H1 (cell line): ENCODE data around the gene PDE8A. TPM values are rescaled to one million over a fixed set of nuclear protein-coding genes. Genes with fewer than 3 reads are reported as not detected.

Source experiments
- CTCF ChIA-PET: fragments of 300-600 bp; sonication (Branson Sonifier 250); formaldehyde crosslinking; loops from one replicate; lab custom pipeline; 2021; ENCODE audit not compliant: partially characterized antibody; lab: Charles Lee
- POLR2A ChIA-PET: fragments of 300-600 bp; sonication (Branson Sonifier 250); formaldehyde crosslinking; loops from one replicate; lab custom pipeline; 2021; ENCODE audit warnings: inconsistent platforms; ENCODE audit not compliant: partially characterized antibody; lab: Charles Lee
- DNase-seq, 2 experiments: peaks; one replicate each; pipeline versions ENCODE4 v3.0.0 to v3.0.0-alpha.2; 2010 to 2022; ENCODE audit warnings: low spot score in 2 of 2, low read depth in 1 of 2, mixed read lengths in 1 of 2
- FAIRE-seq: peaks from 2 replicates; lab custom pipeline; 2011; peaks lifted over from hg19 to GRCh38; lab: Jason Lieb, UNC
- H2AFZ ChIP-seq: 2 replicates; pipeline ENCODE4 v1.8.1; 2012; ENCODE audit warnings: low read length, inconsistent platforms
- H2AK5ac ChIP-seq: 2 replicates; pipeline ENCODE4 v1.6.1; 2013; ENCODE audit warnings: low read depth, low read length
- H2BK120ac ChIP-seq: replicated peaks from 2 replicates; pipeline ENCODE3; 2013; ENCODE audit warnings: low read depth, low read length, inconsistent platforms
- H2BK12ac ChIP-seq: 2 replicates; pipeline ENCODE4 v1.6.1; 2013; ENCODE audit warnings: low read depth, low read length
- H2BK15ac ChIP-seq: 2 replicates; pipeline ENCODE4 v1.6.1; 2013; ENCODE audit warnings: low read length
- H2BK20ac ChIP-seq: 2 replicates; pipeline ENCODE4 v1.6.1; 2013; ENCODE audit warnings: low read length
- H2BK5ac ChIP-seq: 2 replicates; pipeline ENCODE4 v1.6.1; 2013; ENCODE audit warnings: low read depth, low read length
- H3K14ac ChIP-seq: 2 replicates; pipeline ENCODE4 v1.6.1; 2013; ENCODE audit warnings: inconsistent platforms; ENCODE audit not compliant: insufficient read length
- H3K18ac ChIP-seq: 2 replicates; pipeline ENCODE4 v1.6.1; 2013; ENCODE audit warnings: low read length; ENCODE audit errors: extremely low read depth
- H3K23ac ChIP-seq: 2 replicates; pipeline ENCODE4 v1.6.1; 2013; ENCODE audit warnings: inconsistent platforms; ENCODE audit not compliant: insufficient read length
- H3K23me2 ChIP-seq: 2 replicates; pipeline ENCODE4 v1.6.1; 2013; ENCODE audit warnings: low read depth, low read length
- H3K27ac ChIP-seq: 2 replicates; pipeline ENCODE4 v1.6.1; 2011; ENCODE audit warnings: low read depth, low read length, inconsistent platforms
- H3K27me3 ChIP-seq, 4 experiments: replicated peaks in 1 of 4; 1 replicate in 1 of 4; 2 replicates in 3 of 4; pipeline versions ENCODE4 v1.6.1 to v1.8.1; 2011 to 2013; ENCODE audit warnings: low read length in 3 of 4, mild to moderate bottlenecking in 3 of 4, inconsistent platforms in 2 of 4, mixed read lengths in 2 of 4, moderate library complexity in 1 of 4; ENCODE audit not compliant: control insufficient read depth in 3 of 4, insufficient read depth in 3 of 4; ENCODE audit errors: extremely low read depth in 1 of 4
- H3K36me3 ChIP-seq, 4 experiments: 2 replicates each; pipeline versions ENCODE4 v1.6.1 to v1.8.1; 2011 to 2013; ENCODE audit warnings: mild to moderate bottlenecking in 4 of 4, low read length in 3 of 4, moderate library complexity in 2 of 4, control low read depth in 1 of 4, inconsistent platforms in 1 of 4; ENCODE audit not compliant: insufficient read depth in 4 of 4, control insufficient read depth in 2 of 4
- H3K4ac ChIP-seq: replicated peaks from 2 replicates; pipeline ENCODE3; 2013; ENCODE audit warnings: low read length, low read depth, mixed read lengths, inconsistent platforms; ENCODE audit not compliant: insufficient read length
- H3K4me1 ChIP-seq, 4 experiments: replicated peaks in 1 of 4; 1 replicate in 1 of 4; 2 replicates in 3 of 4; pipeline versions ENCODE4 v1.6.1 to v1.8.1; 2011 to 2013; ENCODE audit warnings: low read length in 3 of 4, inconsistent platforms in 2 of 4, mixed read lengths in 1 of 4; ENCODE audit not compliant: insufficient read depth in 4 of 4, control insufficient read depth in 3 of 4
- H3K4me2 ChIP-seq, 2 experiments: 2 replicates each; pipeline versions ENCODE4 v1.6.1 to v1.8.1; 2011 to 2013; ENCODE audit warnings: low read depth in 2 of 2, low read length in 2 of 2, control low read depth in 1 of 2, inconsistent platforms in 1 of 2, mild to moderate bottlenecking in 1 of 2; ENCODE audit not compliant: insufficient read depth in 1 of 2
- H3K4me3 ChIP-seq, 4 experiments: fragments of 200-600, 300-600 bp in 1 of 4; sonication (generic), shearing (Covaris generic), sonication (Bioruptor Twin) in 1 of 4; 2 replicates each; pipeline versions ENCODE4 v1.5.1 to v1.8.1; 2011 to 2016; ENCODE audit warnings: low read length in 4 of 4, low read depth in 3 of 4, control low read depth in 2 of 4, inconsistent platforms in 2 of 4, mild to moderate bottlenecking in 2 of 4, mixed read lengths in 1 of 4, moderate library complexity in 1 of 4; ENCODE audit not compliant: insufficient read depth in 2 of 4; ENCODE audit errors: extremely low read depth in 1 of 4
- H3K56ac ChIP-seq: replicated peaks from 2 replicates; pipeline ENCODE3; 2013; ENCODE audit warnings: low read depth, mild to moderate bottlenecking, mixed read lengths, low read length, inconsistent platforms; ENCODE audit not compliant: insufficient read length
- H3K79me1 ChIP-seq: 2 replicates; pipeline ENCODE4 v1.6.1; 2013; ENCODE audit warnings: low read depth, low read length, control low read depth
- H3K79me2 ChIP-seq, 2 experiments: 2 replicates each; pipeline versions ENCODE4 v1.6.1 to v1.8.1; 2012 to 2013; ENCODE audit warnings: low read length in 2 of 2, mild to moderate bottlenecking in 2 of 2, inconsistent platforms in 1 of 2; ENCODE audit not compliant: insufficient read depth in 2 of 2, control insufficient read depth in 1 of 2
- H3K9ac ChIP-seq, 4 experiments: replicated peaks in 1 of 4; 1 replicate in 1 of 4; 2 replicates in 3 of 4; pipeline versions ENCODE4 v1.6.1 to v1.8.1; 2011 to 2013; ENCODE audit warnings: low read depth in 3 of 4, low read length in 3 of 4, control low read depth in 2 of 4, mild to moderate bottlenecking in 2 of 4, moderate library complexity in 2 of 4, inconsistent platforms in 1 of 4; ENCODE audit errors: extremely low read depth in 1 of 4
- H3K9me3 ChIP-seq, 2 experiments: 2 replicates each; pipeline versions ENCODE4 v1.6.1 to v1.8.1; 2012 to 2013; ENCODE audit warnings: mild to moderate bottlenecking in 2 of 2, moderate library complexity in 2 of 2, control low read depth in 1 of 2, inconsistent platforms in 1 of 2, low read depth in 1 of 2, low read length in 1 of 2, mixed read lengths in 1 of 2; ENCODE audit not compliant: insufficient read depth in 2 of 2
- H4K20me1 ChIP-seq, 2 experiments: replicated peaks in 1 of 2; 2 replicates each; pipeline versions ENCODE3 to v1.8.1; 2011 to 2013; ENCODE audit warnings: inconsistent platforms in 2 of 2, low read length in 2 of 2, mild to moderate bottlenecking in 1 of 2; ENCODE audit not compliant: insufficient read depth in 2 of 2, control insufficient read depth in 1 of 2
- H4K5ac ChIP-seq: 2 replicates; pipeline ENCODE4 v1.6.1; 2013; ENCODE audit warnings: low read length, low read depth, mixed read lengths, inconsistent platforms; ENCODE audit not compliant: insufficient read length
- H4K8ac ChIP-seq: 2 replicates; pipeline ENCODE4 v1.8.0; 2013; ENCODE audit warnings: mild to moderate bottlenecking, moderate library complexity, low read length, inconsistent platforms; ENCODE audit not compliant: insufficient read depth; ENCODE audit errors: extremely low read depth
- H4K91ac ChIP-seq: replicated peaks from 2 replicates; pipeline ENCODE3; 2013; ENCODE audit warnings: low read length, mixed read lengths, inconsistent platforms; ENCODE audit not compliant: insufficient read length
- ASH2L ChIP-seq: fragments of 200-600, 300-600 bp; sonication (generic); IDR thresholded peaks from one replicate; pipeline ENCODE4 v1.7.1; 2017; ENCODE audit warnings: low read length
- BCL11A ChIP-seq, 2 experiments: IDR thresholded peaks; one replicate each; pipeline ENCODE4 v1.6.1; 2011; ENCODE audit warnings: low read depth in 2 of 2, low read length in 2 of 2, mild to moderate bottlenecking in 2 of 2
- CHD2 ChIP-seq: IDR thresholded peaks from 2 replicates; pipeline ENCODE4 v1.6.1; 2012; ENCODE audit warnings: low read length, improper control_type of control experiment
- CTBP2 ChIP-seq: IDR thresholded peaks from 2 replicates; pipeline ENCODE4 v1.7.0; 2011; ENCODE audit warnings: borderline replicate concordance, mild to moderate bottlenecking, moderate library complexity, mixed read lengths, low read length; ENCODE audit not compliant: insufficient read depth, insufficient read length
- EP300 ChIP-seq, 2 experiments: IDR thresholded peaks; 1 replicate in 1 of 2; 2 replicates in 1 of 2; pipeline ENCODE4 v1.6.1; 2011 to 2012; ENCODE audit warnings: low read depth in 2 of 2, low read length in 2 of 2, mild to moderate bottlenecking in 2 of 2, borderline replicate concordance in 1 of 2, inconsistent platforms in 1 of 2, moderate library complexity in 1 of 2
- GTF2F1 ChIP-seq: IDR thresholded peaks from 2 replicates; pipeline ENCODE4 v1.6.1; 2012; ENCODE audit warnings: low read depth, low read length, improper control_type of control experiment, borderline replicate concordance
- HDAC6 ChIP-seq: IDR thresholded peaks from one replicate; pipeline ENCODE4 v1.7.1; 2012; ENCODE audit warnings: low read depth, mild to moderate bottlenecking, inconsistent platforms, low read length, moderate library complexity
- JUN ChIP-seq: IDR thresholded peaks from 2 replicates; pipeline ENCODE4 v1.6.1; 2011; ENCODE audit warnings: low read depth, mild to moderate bottlenecking, improper control_type of control experiment, low read length
- JUND ChIP-seq: IDR thresholded peaks from 2 replicates; pipeline ENCODE4 v1.6.1; 2011; ENCODE audit warnings: mild to moderate bottlenecking, improper control_type of control experiment, low read length
- KDM1A ChIP-seq: fragments of 200-600, 300-600 bp; sonication (generic); IDR thresholded peaks from 2 replicates; pipeline ENCODE4 v1.7.1; 2016; ENCODE audit warnings: mild to moderate bottlenecking, low read length, borderline replicate concordance
- NANOG ChIP-seq: IDR thresholded peaks from 2 replicates; pipeline ENCODE4 v1.6.1; 2011; ENCODE audit warnings: low read length, low read depth, mild to moderate bottlenecking, inconsistent platforms; ENCODE audit not compliant: insufficient read depth, poor library complexity, severe bottlenecking
- SP2 ChIP-seq: IDR thresholded peaks from 2 replicates; pipeline ENCODE4 v1.6.1; 2012; ENCODE audit warnings: mild to moderate bottlenecking, low read length, inconsistent platforms
- SUZ12 ChIP-seq: fragments of 200-600 bp; sonication (generic); IDR thresholded peaks from 2 replicates; pipeline ENCODE4 v1.6.1; 2012; ENCODE audit warnings: mild to moderate bottlenecking, inconsistent platforms, low read length, moderate library complexity, mixed read lengths
- TEAD4 ChIP-seq: IDR thresholded peaks from 2 replicates; pipeline ENCODE4 v1.6.1; 2012; ENCODE audit warnings: low read depth, low read length, inconsistent platforms, mixed read lengths
- YY1 ChIP-seq: IDR thresholded peaks from 2 replicates; pipeline ENCODE4 v1.6.1; 2011; ENCODE audit warnings: low read depth, mild to moderate bottlenecking, low read length
- WGBS, 2 experiments: shearing (Covaris generic) in 1 of 2; methylation state at CpG; one replicate each; pipeline versions ENCODE4 v1.1.6 to v1.1.7; 2013 to 2015; ENCODE audit warnings: low lambda C conversion rate in 2 of 2, mixed read lengths in 2 of 2, inconsistent platforms in 1 of 2, low coverage in 1 of 2, missing lambda C conversion rate in 1 of 2; ENCODE audit not compliant: insufficient replicate concordance in 2 of 2, insufficient coverage in 1 of 2, insufficient read length in 1 of 2; ENCODE audit errors: extremely low coverage in 1 of 2, missing lambda C conversion rate in 1 of 2; 5-methylcytosine and 5-hydroxymethylcytosine counted together
- polyA plus RNA-seq, 7 experiments: library from polyadenylated mRNA; depleted of rRNA in 3 of 7; stranded (reverse) in 5 of 7; unstranded in 2 of 7; fragments of >200 nt in 5 of 7; fragments of 200-250 nt in 2 of 7; gene quantifications; 1 replicate in 5 of 7; 2 replicates in 1 of 7; 4 replicates in 1 of 7; pipeline versions ENCODE4 v1.2.1 to v1.2.3, GENCODE V29; 2011 to 2013; ENCODE audit warnings: missing spikeins in 2 of 7, mixed read lengths in 2 of 7
- total RNA-seq: library from RNA; stranded (reverse); fragmentation: NEBNext Ultra II Directional; extraction: Animal tissue kit (Norgen Biotek cat#: 25700); gene quantifications from 2 replicates; pipeline ENCODE4 v1.2.1, GENCODE V29; 2021

Gene PDE8A
- total and polyA plus RNA-seq, 2 of the 8 experiments (the other 6 are each of a cell fraction or from before 2014, with no cell fraction given): 6.9 to 7.8 TPM

DNA sequence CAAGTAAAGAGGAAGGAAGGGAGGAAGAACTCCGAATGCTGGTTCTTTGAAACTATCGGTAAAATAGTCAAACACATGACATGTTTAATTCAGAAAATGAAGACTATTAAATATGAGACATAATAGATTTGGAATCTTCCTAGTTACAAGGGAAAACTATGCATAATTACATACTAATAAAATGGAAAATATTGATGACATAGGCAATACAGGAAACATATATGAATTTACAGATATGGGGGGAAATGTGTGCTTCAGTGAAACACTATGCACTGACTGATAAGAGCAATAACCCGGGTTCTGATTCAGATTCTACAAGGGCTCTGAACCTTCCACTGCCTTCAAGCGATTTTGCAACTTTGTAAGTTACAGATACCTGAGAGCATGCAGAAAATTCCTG, 185.9 kb downstream of the PDE8A start:
- H2AK5ac ChIP-seq: no peak overlapping the region
- H2BK5ac ChIP-seq: no peak overlapping the region
- no peak overlapping the region for H2BK120ac ChIP-seq
- no peak overlapping the region for H3K14ac ChIP-seq
- POLR2A ChIA-PET: no interaction called here
- H2BK20ac ChIP-seq: no peak overlapping the region
- no peaks in the 10 kb centered on the region for H3K27me3 ChIP-seq
- H4K91ac ChIP-seq: no peak overlapping the region
- no peaks in the 10 kb centered on the region for H3K4me1 ChIP-seq
- no peak overlapping the region for H4K5ac ChIP-seq
- WGBS, 2 experiments: 86% methylated on average over 4 of the region's 4 CpGs; no CpG with 5 or more reads in 1 of the 2 experiments
- FAIRE-seq (no peak), DNase-seq (no peak)
- H3K36me3 ChIP-seq: peaks cover 0 to 7% (median 0%) of the 10 kb centered on the region in 4 experiments; a peak in 1 of 8 replicates
- no peaks in the 10 kb centered on the region for H3K23me2 ChIP-seq
- no peak overlapping the region for H3K18ac ChIP-seq
- peaks cover 20 to 24% of the 10 kb centered on the region in 2 experiments for H3K9me3 ChIP-seq
- H3K4me2 ChIP-seq: no peak overlapping the region; a peak in 1 of 4 replicates
- TF ChIP-seq JUND (no peak), GTF2F1 (no peak), KDM1A (no peak), NANOG (no peak), SUZ12 (no peak), CHD2 (no peak), YY1 (no peak), TEAD4 (no peak), JUN (no peak), BCL11A (IDR thresholded peaks at IDR 0.05; ENCODE audit: low read depth in 2 of 2, low read length in 2 of 2) (no peak), HDAC6 (no peak), ASH2L (no peak), SP2 (no peak), EP300 (IDR thresholded peaks at IDR 0.05; ENCODE audit: borderline replicate concordance in 1 of 2, low read depth in 2 of 2, low read length in 2 of 2) (no peak), CTBP2 (no peak)
- no peak overlapping the region for H3K4me3 ChIP-seq
- no peak overlapping the region for H2BK12ac ChIP-seq
- H4K8ac ChIP-seq: no peak overlapping the region
- H3K56ac ChIP-seq: no peak overlapping the region
- no peak overlapping the region for H2BK15ac ChIP-seq
- no peak overlapping the region for H3K23ac ChIP-seq
- H4K20me1 ChIP-seq: no peaks in the 10 kb centered on the region
- no peaks in the 10 kb centered on the region for H3K79me1 ChIP-seq
- H3K9ac ChIP-seq: no peak overlapping the region
- H3K4ac ChIP-seq: no peak overlapping the region
- no peak overlapping the region for H2AFZ ChIP-seq
- H3K27ac ChIP-seq: no peak overlapping the region
- no peaks in the 10 kb centered on the region for H3K79me2 ChIP-seq
- CTCF ChIA-PET: interaction anchor here (1.2 to 2.1 kb wide), 4 partner anchors 14 to 204 kb away, joined by 3 to 8 read pairs (median 6); no protein-coding TSS in a partner anchor
